DMS 273 (cell line): ENCODE data around the gene SRSF9.

ENCODE experiments used
- DNase-seq: peaks from one replicate; lab custom pipeline; 2025; ENCODE audit not compliant: unreplicated experiment; lab: John Stamatoyannopoulos, UW

Gene SRSF9

GRCh38 chr12:120483621-120484020 is 14.1 kb upstream of the SRSF9 start:
- DNase-seq = no peak

- no peak for DNase-seq
Observed at GRCh38 chr12:120481022-120481767, 11.6 kb upstream of the SRSF9 start.

GRCh38 chr12:120480211-120480610 is 10.7 kb upstream of the SRSF9 start:
- no peak for DNase-seq

GRCh38 chr12:120479458-120479857 is 9.9 kb upstream of the SRSF9 start:
- no peak for DNase-seq

GRCh38 chr12:120475643-120476042 is 6.1 kb upstream of the SRSF9 start:
- DNase-seq = no peak

- peak; percentile 30 for DNase-seq
Observed at GRCh38 chr12:120474616-120474960, 5.0 kb upstream of the SRSF9 start.

GRCh38 chr12:120473807-120474615 is 4.5 kb upstream of the SRSF9 start:
- DNase-seq = no peak

GRCh38 chr12:120472521-120472920 is 3.0 kb upstream of the SRSF9 start:
- no peak for DNase-seq

GRCh38 chr12:120470150-120470784 is 719 bp upstream of the SRSF9 start:
- DNase-seq = peak; percentile 50

GRCh38 chr12:120468821-120469449 is 613 bp downstream of the SRSF9 start:
- peak; percentile 51 for DNase-seq

- peak; percentile 47 for DNase-seq
Observed at GRCh38 chr12:120468325-120468820, 1.2 kb downstream of the SRSF9 start.

- DNase-seq = no peak
Observed at GRCh38 chr12:120467439-120467838, 2.1 kb downstream of the SRSF9 start.

GRCh38 chr12:120466560-120467315 is 2.8 kb downstream of the SRSF9 start:
- DNase-seq = peak; percentile 63

GRCh38 chr12:120465756-120466155 is 3.8 kb downstream of the SRSF9 start:
- no peak for DNase-seq

- DNase-seq = no peak
Observed at GRCh38 chr12:120463712-120464111, 5.8 kb downstream of the SRSF9 start.

GRCh38 chr12:120462099-120462640 is 7.4 kb downstream of the SRSF9 start:
- no peak for DNase-seq

- no peak for DNase-seq
Observed at GRCh38 chr12:120460157-120460556, 9.4 kb downstream of the SRSF9 start.

- peak; percentile 54 for DNase-seq
Observed at GRCh38 chr12:120457133-120457532, 12.4 kb downstream of the SRSF9 start.

- no peak for DNase-seq
Observed at GRCh38 chr12:120455302-120455701, 14.2 kb downstream of the SRSF9 start.

GRCh38 chr12:120453977-120454376 is 15.6 kb downstream of the SRSF9 start:
- peak; percentile 49 for DNase-seq
